AG04449 (cell line): ENCODE measurements around the gene LRRFIP1.

Experiments used
- CTCF ChIA-PET: fragments of 350-600 bp; formaldehyde crosslinking; extraction: SDS; loops from one replicate; lab custom pipeline; 2021; ENCODE audit warnings: antibody characterized with exemption; lab: Yijun Ruan, JAX
- POLR2A ChIA-PET: fragments of 400-600, 350-600 bp; formaldehyde crosslinking; extraction: SDS; loops from one replicate; lab custom pipeline; 2020; ENCODE audit warnings: antibody characterized with exemption, inconsistent platforms; lab: Yijun Ruan, JAX
- DNase-seq: peaks from one replicate; pipeline ENCODE4 v3.0.0-alpha.2; 2010; ENCODE audit warnings: low read depth, low spot score
- H3K4me3 ChIP-seq: 2 replicates; pipeline ENCODE4 v1.5.1; 2011; ENCODE audit warnings: low read depth, mild to moderate bottlenecking, control low read depth, low read length
- CTCF ChIP-seq: IDR thresholded peaks from one replicate; pipeline ENCODE4 v1.5.1; 2011; ENCODE audit warnings: mild to moderate bottlenecking, moderate library complexity, low read length, control low read depth, inconsistent platforms; ENCODE audit not compliant: insufficient read depth; ENCODE audit errors: missing control alignments

LRRFIP1 gene

GRCh38 chr2:237625216-237625705 lies 2.1 kb upstream of the LRRFIP1 start:
- ChIA-PET POLR2A (no interaction called here), CTCF (interaction anchor here (2.2 kb wide), 1 partner anchor 120 kb away, joined by 7 read pairs; no protein-coding TSS in a partner anchor)

GRCh38 chr2:237625777-237626176 lies 1.6 kb upstream of the LRRFIP1 start:
- no peak overlapping the region for H3K4me3 ChIP-seq
- DNase-seq = no peak
- CTCF ChIA-PET = interaction anchor here (2.2 kb wide), 1 partner anchor 119 kb away, joined by 7 read pairs; no protein-coding TSS in a partner anchor
- POLR2A ChIA-PET = no interaction called here
- TF ChIP-seq CTCF = no peak

More at GRCh38 chr2:237625216-237625705, 2.1 kb upstream of the LRRFIP1 start:
- no peak for DNase-seq
- no peak for TF ChIP-seq CTCF
- no peak overlapping the region for H3K4me3 ChIP-seq

- H3K4me3 ChIP-seq = peak overlapping the region; percentile 68
- CTCF ChIA-PET = interaction anchor here (2.2 kb wide), 1 partner anchor 118 kb away, joined by 7 read pairs; no protein-coding TSS in a partner anchor
- POLR2A ChIA-PET = no interaction called here
- no peak for TF ChIP-seq CTCF
- no peak for DNase-seq
These were observed 460 bp upstream of the LRRFIP1 start for GRCh38 chr2:237626813-237627440.

GRCh38 chr2:237628247-237629187 lies 1.1 kb downstream of the LRRFIP1 start:
- H3K4me3 ChIP-seq = peak overlapping the region; percentile 68
- TF ChIP-seq CTCF = no peak
- DNase-seq = no peak
- CTCF ChIA-PET = interaction anchor here (1.1 to 1.9 kb wide), 2 partner anchors 11 to 117 kb away, joined by 4 to 7 read pairs; no protein-coding TSS in a partner anchor
- POLR2A ChIA-PET = no interaction called here

- no peak for TF ChIP-seq CTCF
- DNase-seq = no peak
- POLR2A ChIA-PET = no interaction called here
- CTCF ChIA-PET = interaction anchor here (0.6 to 1.9 kb wide), 3 partner anchors 10 to 116 kb away, joined by 3 to 7 read pairs (median 4); no protein-coding TSS in a partner anchor
- no peak overlapping the region for H3K4me3 ChIP-seq
These were observed 1.8 kb downstream of the LRRFIP1 start for GRCh38 chr2:237629188-237629534.

GRCh38 chr2:237629739-237630138 lies 2.4 kb downstream of the LRRFIP1 start:
- ChIA-PET POLR2A (no interaction called here), CTCF (interaction anchor here (0.6 to 1.9 kb wide), 4 partner anchors 10 to 116 kb away, joined by 3 to 7 read pairs (median 4); no protein-coding TSS in a partner anchor)
- no peak overlapping the region for H3K4me3 ChIP-seq
- DNase-seq = no peak
- no peak for TF ChIP-seq CTCF
